ENCODE measurements around the gene VPS51.
"Not testable (repeated sequence)": the region's sequence is repeated elsewhere in the genome, so short reads cannot be mapped to it uniquely, and the experiment has no call there.

Gene VPS51

GRCh38 chr11:65134240-65134951, 38.4 kb downstream of the VPS51 start, which contains the start of gene SYVN1:
Gene SYVN1, minus strand, starts transcription at chr11:65134519. Its CDS starts 918 bp downstream, at chr11:65133601.
- DNase-seq (ENCODE audit: low spot score), result peak; percentile 88

DNA sequence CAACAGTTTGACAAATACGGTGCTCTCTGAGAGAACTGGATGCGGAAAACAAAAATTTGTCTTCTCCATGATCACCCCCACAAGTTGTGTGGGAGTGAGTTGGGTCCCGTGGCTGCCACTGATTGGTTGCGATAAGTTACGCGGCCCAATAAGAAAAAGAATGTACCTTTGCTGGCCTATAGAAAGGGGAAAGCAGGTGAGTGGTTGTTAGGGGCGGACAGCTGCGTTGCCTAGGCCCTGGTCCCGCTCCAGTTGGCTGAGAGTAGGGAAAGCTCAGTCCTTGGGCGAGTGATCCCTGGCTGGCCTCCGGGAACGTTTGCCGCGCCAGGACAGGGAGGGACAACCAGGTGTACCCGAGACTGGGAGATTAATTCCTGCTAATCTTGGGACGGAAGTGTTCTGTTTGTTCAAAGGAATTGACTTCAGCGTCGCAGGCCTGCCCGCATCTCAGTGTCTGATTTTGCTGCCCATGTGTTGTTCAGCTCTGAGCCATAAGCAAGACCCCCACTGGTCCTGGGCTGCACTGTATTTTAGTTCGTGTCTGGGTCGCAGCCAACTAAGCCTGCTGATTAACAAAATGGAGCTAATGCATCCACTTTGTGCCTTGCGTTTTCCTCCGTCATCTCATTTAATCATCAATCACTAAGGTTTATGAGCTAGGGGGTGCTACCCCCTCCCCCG, 39.1 kb downstream of the VPS51 start:
- DNase-seq (ENCODE audit: low spot score), result peak; percentile 91

DNA sequence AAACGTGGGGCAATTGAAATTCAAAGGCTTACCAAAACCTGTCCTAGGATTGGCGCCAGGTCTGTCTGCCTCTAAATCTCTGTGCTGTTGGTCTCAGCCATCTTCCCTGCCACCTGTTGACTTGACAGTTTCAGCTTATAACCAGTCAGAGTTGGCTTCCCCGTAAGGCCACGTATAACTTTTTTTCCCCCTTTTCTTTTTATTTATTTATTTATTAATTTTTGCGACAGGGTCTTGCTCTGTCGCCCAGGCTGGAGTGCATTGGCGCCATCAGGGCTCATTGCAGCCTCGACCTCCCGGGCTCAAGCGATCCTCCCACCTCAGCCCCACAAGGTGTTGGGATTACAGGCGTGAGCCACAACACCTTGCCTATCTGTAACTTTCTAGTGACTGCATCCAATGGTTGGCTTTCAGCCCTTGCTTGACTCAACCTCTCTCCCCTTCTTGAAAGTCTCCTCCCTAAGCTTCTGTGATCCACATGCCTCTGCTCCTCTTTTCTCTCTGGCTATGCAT, 39.7 kb downstream of the VPS51 start:
- DNase-seq (ENCODE audit: low spot score), result no peak

GRCh38 chr11:65136515-65137096, 40.6 kb downstream of the VPS51 start:
- DNase-seq (ENCODE audit: low spot score), result no peak

DNA sequence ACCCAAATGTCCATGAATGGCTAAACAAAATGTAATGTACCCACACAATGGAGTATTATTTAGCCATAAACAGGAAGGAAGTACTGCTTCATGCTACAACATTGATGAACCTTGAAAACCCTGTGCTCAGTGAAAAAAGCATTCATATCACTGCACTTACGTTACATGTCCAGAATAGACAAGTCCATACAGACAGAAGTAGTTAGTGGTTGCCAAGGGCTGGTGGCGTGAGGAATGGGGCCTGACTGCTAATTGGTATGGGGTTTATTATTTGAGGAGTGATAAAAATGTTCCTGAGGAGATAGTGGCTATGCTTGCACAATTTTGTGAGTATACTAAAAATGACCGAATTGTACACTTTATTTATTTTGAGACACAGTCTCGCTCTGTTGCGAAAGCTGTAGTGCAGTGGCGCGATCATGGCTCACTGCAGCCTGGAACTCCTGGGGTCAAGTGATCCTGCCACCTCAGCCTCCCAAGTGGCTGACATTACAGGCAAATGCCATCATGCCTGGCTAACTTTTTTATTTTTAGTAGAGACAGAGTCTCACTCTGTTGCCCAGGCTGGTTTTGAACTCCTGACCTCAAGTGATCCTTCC, 46.0 kb downstream of the VPS51 start:
- DNase-seq (ENCODE audit: low spot score), result no peak

DNA sequence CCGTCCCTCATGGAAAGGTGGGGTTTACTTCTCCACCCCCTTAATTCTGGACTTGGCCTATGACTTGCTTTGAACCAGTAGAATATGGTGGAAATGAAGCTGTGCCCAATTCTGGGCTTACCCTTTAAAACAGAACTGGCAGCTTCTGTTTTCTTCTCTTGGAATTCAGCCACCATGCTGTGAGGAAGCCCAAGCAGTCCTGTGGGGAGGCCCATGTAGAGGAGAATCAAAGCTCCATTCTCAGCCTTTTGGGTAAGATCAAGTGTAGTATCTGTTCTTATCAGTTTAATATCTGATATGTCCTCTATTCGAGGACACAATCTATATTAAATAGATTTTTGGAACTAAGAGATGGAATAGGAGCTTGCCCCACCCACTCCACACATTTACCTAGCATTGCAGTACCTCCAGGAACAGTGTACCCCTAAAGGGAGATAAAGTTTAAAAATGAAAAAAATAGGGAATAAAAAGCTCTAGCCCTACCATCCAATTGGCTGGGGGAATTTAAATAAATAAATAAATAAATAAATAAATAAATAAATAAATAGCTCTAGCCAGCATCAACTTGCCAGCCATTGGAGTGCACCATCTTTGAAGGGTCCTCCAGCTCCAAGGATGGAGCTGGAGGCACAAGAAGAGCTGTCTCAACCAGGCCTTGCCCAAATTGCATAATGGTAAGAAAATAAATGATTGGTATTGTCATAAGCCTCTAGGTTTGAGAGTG, 51.5 kb downstream of the VPS51 start:
- no peak for DNase-seq (ENCODE audit: low spot score)

- DNase-seq (ENCODE audit: low spot score), result no peak
Measured at GRCh38 chr11:65148657-65149056, 52.6 kb downstream of the VPS51 start.

DNA sequence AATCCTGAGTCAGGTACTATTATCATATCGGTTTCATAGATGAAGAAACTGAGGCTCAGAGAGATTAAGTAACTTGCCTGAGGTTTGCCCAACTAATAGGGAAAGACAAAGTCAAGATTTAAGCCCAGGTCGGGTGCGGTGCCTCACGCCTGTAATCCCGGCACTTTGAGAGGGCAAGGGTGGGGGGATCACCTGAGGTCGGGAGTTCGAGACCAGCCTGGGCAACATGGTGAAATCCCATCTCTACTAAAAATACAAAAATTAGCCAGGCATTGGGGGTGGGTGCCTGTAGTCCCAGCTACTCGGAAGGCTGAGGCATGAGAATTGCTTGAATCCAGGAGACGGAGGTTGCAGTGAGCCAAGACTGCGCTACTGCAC, 54.1 kb downstream of the VPS51 start:
- DNase-seq (ENCODE audit: low spot score), result not testable (repeated sequence)

- peak; percentile 13 for DNase-seq (ENCODE audit: low spot score)
Measured at GRCh38 chr11:65150509-65151299, 54.7 kb downstream of the VPS51 start.

GRCh38 chr11:65151331-65151899, 55.4 kb downstream of the VPS51 start:
- DNase-seq (ENCODE audit: low spot score), result no peak

DNA sequence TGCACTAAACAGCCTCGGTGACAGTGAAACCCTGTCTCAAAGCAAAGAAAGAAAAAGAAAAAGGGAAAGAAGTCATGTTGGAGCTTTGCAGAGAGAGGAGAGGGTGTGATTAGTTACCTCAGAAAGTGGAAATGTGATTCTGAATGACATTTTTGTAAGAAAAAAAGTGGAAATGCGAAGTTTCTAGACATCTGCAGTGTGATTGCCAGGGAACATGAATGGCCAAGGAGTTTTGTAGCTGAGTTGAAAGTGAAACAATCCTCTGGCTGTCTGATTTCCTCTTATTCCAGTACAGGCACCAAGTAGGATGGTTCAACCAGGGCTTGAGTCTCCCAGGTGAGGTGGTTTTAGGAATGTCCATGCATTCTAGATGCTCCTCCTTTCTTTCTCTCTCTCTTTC, 56.1 kb downstream of the VPS51 start:
- DNase-seq (ENCODE audit: low spot score), result no peak

DNA sequence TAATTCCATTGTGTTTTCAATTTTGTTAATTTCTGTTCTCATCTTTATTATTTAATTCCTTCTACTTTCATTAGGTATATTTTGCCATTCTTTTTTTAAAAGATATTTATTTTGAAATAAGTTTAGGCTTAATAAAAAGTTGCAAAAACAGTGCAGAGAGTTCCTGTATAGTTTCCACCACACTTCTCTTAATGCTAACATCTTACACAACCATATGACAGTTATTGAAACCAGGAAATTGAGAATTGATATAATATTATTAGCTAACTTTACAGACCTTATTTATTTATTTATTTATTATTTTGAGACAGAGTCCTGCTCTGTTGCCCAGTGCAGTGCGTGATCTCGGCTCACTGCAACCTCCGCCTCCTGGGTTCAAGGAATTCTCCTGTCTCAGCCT, 60.2 kb downstream of the VPS51 start:
- no peak for DNase-seq (ENCODE audit: low spot score)

- DNase-seq (ENCODE audit: low spot score), result no peak
Measured at GRCh38 chr11:65156926-65157325, 60.9 kb downstream of the VPS51 start.

GRCh38 chr11:65157336-65157735, 61.3 kb downstream of the VPS51 start:
- DNase-seq (ENCODE audit: low spot score), result no peak

DNA sequence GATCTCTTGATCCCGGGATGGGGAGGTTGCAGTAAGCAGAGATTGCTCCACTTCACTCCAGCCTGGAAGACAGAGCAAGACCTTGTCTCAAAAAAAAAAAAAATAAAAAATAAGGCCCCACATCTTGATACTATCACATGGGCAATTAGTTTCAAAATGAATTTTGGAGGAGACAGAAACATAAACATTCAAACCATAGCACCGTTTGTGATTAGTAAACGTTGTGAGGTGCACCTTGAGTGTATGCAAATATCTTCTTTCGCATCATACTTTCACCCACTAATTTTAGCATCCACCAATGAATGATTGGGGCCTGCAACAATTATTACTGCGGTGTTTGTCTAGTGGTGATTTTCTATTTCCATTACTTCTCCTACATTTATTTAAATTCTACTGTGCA, 63.0 kb downstream of the VPS51 start:
- DNase-seq (ENCODE audit: low spot score), result no peak

- DNase-seq (ENCODE audit: low spot score), result no peak
Measured at GRCh38 chr11:65160643-65161042, 64.6 kb downstream of the VPS51 start.
